Astrocyte of the spinal cord (primary cell): ENCODE measurements around the gene UQCRC2.
"Not testable (repeated sequence)": the region's sequence is repeated elsewhere in the genome, so short reads cannot be mapped to it uniquely, and the experiment has no call there.

Source experiments
- DNase-seq: peaks from one replicate; pipeline ENCODE4 v3.0.0; 2011; ENCODE audit warnings: low read depth, low spot score
- H3K4me3 ChIP-seq: 2 replicates; pipeline ENCODE4 v1.5.1; 2011; ENCODE audit warnings: low read depth, mild to moderate bottlenecking, low read length, moderate library complexity
- in situ Hi-C: cut with HindIII; loops from 2 replicates; pipeline ENCODE4 v1.10.0; 2017; ENCODE audit warnings: low sequenced_read_pairs
- TF ChIP-seq, protein P1 (sequence below): IDR thresholded peaks from 2 replicates; pipeline ENCODE4 v1.5.1; 2012; ENCODE audit warnings: low read depth, mild to moderate bottlenecking, low read length, inconsistent platforms

UQCRC2 gene

DNA sequence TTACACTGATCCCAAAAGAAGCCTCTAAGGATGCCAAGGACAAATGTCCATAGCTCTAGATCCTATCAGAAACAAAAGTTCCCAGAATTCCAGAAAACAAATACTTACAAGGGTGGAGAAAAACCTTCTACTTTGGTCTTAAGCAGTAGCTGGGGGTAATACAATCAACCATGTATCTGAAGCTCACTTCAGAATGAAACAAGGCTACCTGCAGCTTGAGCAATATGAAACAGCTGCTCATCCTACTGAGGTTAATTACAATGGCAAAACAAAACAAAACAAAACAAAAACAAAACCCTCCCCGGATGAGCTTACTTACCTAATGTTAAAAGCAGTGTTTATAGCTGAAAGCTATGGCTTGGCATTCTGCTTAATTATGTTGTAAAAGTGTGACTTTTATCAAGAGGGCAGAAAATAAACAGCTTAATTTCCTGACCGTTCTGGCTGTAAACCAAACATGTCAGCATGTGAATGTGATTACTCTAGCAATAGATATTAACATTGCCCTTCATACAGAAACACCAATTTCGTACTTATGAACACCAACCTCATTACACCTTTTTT lies 37.3 kb downstream of the UQCRC2 start:
- TF ChIP-seq, protein P1, sequence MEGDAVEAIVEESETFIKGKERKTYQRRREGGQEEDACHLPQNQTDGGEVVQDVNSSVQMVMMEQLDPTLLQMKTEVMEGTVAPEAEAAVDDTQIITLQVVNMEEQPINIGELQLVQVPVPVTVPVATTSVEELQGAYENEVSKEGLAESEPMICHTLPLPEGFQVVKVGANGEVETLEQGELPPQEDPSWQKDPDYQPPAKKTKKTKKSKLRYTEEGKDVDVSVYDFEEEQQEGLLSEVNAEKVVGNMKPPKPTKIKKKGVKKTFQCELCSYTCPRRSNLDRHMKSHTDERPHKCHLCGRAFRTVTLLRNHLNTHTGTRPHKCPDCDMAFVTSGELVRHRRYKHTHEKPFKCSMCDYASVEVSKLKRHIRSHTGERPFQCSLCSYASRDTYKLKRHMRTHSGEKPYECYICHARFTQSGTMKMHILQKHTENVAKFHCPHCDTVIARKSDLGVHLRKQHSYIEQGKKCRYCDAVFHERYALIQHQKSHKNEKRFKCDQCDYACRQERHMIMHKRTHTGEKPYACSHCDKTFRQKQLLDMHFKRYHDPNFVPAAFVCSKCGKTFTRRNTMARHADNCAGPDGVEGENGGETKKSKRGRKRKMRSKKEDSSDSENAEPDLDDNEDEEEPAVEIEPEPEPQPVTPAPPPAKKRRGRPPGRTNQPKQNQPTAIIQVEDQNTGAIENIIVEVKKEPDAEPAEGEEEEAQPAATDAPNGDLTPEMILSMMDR: no peak
- no peak for DNase-seq
- no peak overlapping the region for H3K4me3 ChIP-seq
- in situ Hi-C loops: no loop called here

DNA sequence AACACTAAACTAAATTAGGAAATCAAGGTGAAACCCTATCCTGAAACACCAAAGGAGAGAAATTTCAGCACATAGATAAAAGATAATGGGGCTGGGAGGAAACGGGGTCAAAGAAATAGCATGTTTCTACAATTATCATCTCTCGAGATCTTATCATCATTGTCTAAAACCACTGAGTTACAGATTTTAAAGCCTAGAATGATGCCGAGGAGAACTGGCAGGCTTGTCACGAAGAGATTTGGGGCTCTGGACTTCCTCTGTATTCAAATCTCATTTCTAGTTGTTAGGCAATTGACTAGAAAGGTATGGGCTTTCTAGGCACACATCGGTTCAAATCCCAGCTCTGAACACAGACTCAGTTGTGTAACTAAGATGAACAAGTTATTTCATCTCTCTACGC lies 38.5 kb downstream of the UQCRC2 start:
- DNase-seq: no peak
- in situ Hi-C loops: no loop called here
- TF ChIP-seq, protein P1: no peak
- H3K4me3 ChIP-seq: no peak overlapping the region

DNA sequence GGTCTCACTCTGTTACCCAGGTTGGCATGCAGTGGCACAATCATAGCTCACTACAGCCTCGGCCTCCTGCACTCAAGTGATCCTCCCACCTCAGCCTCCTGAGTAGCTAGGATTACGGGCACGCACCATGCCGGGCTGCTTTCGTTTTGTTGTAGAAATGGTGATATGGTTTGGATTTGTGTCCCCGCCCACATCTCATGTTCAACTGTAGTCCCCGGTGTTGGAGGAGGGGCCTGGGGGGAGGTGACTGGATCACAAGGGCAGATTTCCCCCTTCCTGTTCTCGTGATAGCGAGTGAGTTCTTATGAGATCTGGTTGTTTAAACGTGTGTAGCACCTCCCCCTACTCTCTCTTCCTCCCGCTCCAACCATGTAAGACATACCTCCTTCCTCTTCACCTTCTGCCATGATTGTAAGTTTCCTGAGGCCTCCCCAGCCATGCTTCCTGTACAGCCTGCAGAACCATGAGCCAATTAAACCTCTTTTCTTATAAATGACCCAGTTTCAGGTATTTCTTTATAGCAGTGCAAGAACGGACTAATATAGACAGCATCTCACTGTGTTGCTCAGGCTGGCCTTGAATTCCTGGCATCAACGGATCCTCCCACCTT lies 41.8 kb downstream of the UQCRC2 start:
- in situ Hi-C loops: no loop called here
- no peak for DNase-seq
- TF ChIP-seq, protein P1: no peak
- H3K4me3 ChIP-seq: no peak overlapping the region

DNA sequence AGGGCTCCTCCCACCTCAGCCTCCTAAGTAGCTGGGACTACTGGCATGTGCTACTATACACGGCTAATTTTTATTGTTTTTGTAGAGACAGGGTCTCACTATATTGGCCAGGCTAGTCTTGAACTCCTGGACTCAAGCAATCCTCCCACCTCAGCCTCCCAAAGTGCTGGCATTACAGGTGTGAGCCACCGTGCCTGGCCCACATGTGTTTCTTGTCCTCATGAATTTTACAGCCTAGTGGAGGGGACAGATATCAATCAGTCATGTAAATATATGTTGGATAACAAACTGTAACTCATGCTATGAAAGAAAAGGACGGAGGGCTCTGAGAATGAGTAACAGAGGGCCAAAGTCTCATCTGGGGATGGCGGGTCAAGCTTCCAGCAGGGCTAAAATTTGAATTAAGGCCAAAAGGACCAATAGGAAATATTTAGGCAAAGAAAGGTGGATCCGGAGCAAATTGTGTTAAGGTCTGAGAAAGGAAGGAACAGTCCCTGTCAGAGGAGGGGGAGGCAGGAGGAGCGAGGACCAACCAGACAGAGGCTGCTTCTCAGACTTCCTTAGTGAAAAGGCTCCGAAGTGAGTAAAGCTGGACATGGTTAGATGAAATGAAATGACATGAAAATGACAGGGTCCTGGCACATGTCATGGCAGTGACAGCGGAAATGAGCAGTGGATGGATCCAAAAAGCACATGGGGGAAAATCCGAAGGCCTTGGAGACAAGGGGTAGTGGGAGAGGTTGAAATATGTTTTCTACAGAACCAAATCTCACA lies 43.9 kb downstream of the UQCRC2 start:
- in situ Hi-C loops: no loop called here
- no peak for DNase-seq
- TF ChIP-seq, protein P1: no peak

DNA sequence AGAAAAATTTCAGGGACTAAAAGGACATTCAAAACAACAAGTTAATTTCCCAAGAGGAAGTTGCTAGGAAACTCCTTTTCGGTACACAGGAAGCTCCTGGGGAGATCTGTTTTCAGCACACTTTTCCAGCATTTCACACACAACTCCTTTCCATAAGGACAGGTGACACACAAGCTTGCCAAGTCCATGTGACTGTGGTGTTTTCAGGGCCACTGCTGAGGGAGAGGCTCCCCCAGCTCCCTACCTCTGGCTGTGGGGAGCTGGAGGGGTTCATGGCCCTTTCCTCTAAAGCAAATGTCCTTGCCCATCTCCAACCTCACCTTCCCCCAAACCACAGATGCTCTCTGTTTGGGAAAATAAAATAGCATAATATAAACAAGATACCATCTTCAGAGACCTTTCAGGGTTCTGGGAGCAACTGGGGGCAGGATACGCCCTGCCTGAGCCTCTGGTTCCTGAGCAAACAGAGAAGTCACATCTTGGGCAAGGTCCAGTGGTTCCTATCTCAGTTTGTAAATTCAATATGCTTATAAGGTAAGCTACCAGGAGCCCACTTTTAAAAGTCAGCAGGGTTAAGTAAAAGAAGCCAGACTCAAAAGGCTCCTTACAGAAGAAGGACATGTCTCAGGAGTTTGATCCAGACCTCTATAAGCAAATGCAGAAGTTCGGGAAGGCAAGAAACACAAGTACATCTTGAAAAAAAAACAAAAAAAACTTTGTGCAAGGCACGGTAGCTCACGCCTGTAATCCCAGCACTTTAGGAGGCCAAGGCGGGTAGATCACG lies 44.7 kb downstream of the UQCRC2 start:
- no peak overlapping the region for H3K4me3 ChIP-seq
- DNase-seq: no peak
- TF ChIP-seq, protein P1: no peak
- in situ Hi-C loops: no loop called here

More for the DNA sequence above, 43.9 kb downstream of the UQCRC2 start:
- no peak overlapping the region for H3K4me3 ChIP-seq

DNA sequence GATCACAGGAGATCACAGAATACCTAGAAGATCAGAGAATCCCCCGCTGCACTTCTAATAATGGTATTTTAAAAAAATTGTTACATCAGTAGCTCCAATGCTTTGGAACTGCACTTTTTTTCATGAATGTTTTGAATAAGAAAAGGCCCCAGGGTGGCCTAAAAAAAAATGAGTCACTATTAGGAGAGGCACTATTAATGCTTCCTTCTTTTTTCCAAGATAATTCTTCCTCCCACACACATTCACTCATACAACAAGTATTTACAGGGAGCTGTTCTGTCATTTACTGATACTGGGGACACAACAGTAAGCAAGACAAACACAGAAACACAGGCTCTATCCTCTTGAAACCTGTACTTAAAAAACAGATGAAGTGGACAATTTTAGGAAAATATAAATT lies 48.4 kb downstream of the UQCRC2 start:
- DNase-seq: peak; percentile 17
- in situ Hi-C loops: no loop called here
- no peak overlapping the region for H3K4me3 ChIP-seq
- TF ChIP-seq, protein P1: no peak

DNA sequence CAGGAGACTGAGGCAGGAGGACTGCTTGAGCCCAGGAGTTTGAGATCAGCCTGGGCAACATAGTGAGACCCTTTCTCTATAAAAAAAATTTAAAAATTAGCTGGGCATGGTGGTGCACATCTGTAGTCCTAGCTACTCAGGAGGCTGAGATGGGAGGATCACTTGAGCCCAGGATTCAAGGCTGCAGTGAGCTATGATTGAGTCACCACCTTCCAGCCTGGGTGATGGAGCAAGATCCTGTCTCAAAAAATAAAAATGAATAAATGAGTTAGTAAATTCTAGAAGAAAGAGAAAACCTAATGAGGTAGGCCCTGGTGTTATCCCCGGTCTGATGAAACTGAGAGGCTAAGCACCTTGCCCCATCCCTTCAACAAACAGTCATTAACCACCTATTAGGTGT lies 48.9 kb downstream of the UQCRC2 start:
- in situ Hi-C loops, H3K4me3 ChIP-seq, DNase-seq: not testable (repeated sequence)
